H1 (cell line): Measurements from ENCODE around the gene FOXN1. TPM values are rescaled to one million over a fixed set of nuclear protein-coding genes. Genes with fewer than 3 reads are reported as not detected.

ENCODE experiments used
- CEBPB ChIP-seq: IDR thresholded peaks from 2 replicates; pipeline ENCODE4 v1.6.1; 2012; ENCODE audit warnings: low read depth, low read length
- FOSL1 ChIP-seq: IDR thresholded peaks from 2 replicates; pipeline ENCODE4 v1.6.1; 2011; ENCODE audit warnings: mild to moderate bottlenecking, low read depth, low read length, moderate library complexity; ENCODE audit not compliant: insufficient read depth
- PHF8 ChIP-seq: fragments of 200-600 bp; sonication (generic); conservative IDR thresholded peaks from 2 replicates; pipeline ENCODE4 v1.7.1; 2012; ENCODE audit warnings: low read depth, mild to moderate bottlenecking, inconsistent platforms, low read length, moderate library complexity
- SRF ChIP-seq: IDR thresholded peaks from 2 replicates; pipeline ENCODE4 v1.6.1; 2011; ENCODE audit warnings: mild to moderate bottlenecking, low read depth, low read length, moderate library complexity
- TAF1 ChIP-seq: IDR thresholded peaks from 2 replicates; pipeline ENCODE4 v1.6.1; 2011; ENCODE audit warnings: mild to moderate bottlenecking, low read depth, low read length
- polyA plus RNA-seq, 7 experiments: library from polyadenylated mRNA; depleted of rRNA in 3 of 7; stranded (reverse) in 5 of 7; unstranded in 2 of 7; fragments of >200 nt in 5 of 7; fragments of 200-250 nt in 2 of 7; gene quantifications; 1 replicate in 5 of 7; 2 replicates in 1 of 7; 4 replicates in 1 of 7; pipeline versions ENCODE4 v1.2.1 to v1.2.3, GENCODE V29; 2011 to 2013; ENCODE audit warnings: missing spikeins in 2 of 7, mixed read lengths in 2 of 7
- total RNA-seq: library from RNA; stranded (reverse); fragmentation: NEBNext Ultra II Directional; extraction: Animal tissue kit (Norgen Biotek cat#: 25700); gene quantifications from 2 replicates; pipeline ENCODE4 v1.2.1, GENCODE V29; 2021
- TF ChIP-seq, protein P1 (sequence below): IDR thresholded peaks from 2 replicates; pipeline ENCODE4 v1.6.1; 2012; ENCODE audit warnings: inconsistent platforms

The FOXN1 gene
- total and polyA plus RNA-seq, 2 of the 8 experiments (the other 6 are each of a cell fraction or from before 2014, with no cell fraction given): not detected

DNA sequence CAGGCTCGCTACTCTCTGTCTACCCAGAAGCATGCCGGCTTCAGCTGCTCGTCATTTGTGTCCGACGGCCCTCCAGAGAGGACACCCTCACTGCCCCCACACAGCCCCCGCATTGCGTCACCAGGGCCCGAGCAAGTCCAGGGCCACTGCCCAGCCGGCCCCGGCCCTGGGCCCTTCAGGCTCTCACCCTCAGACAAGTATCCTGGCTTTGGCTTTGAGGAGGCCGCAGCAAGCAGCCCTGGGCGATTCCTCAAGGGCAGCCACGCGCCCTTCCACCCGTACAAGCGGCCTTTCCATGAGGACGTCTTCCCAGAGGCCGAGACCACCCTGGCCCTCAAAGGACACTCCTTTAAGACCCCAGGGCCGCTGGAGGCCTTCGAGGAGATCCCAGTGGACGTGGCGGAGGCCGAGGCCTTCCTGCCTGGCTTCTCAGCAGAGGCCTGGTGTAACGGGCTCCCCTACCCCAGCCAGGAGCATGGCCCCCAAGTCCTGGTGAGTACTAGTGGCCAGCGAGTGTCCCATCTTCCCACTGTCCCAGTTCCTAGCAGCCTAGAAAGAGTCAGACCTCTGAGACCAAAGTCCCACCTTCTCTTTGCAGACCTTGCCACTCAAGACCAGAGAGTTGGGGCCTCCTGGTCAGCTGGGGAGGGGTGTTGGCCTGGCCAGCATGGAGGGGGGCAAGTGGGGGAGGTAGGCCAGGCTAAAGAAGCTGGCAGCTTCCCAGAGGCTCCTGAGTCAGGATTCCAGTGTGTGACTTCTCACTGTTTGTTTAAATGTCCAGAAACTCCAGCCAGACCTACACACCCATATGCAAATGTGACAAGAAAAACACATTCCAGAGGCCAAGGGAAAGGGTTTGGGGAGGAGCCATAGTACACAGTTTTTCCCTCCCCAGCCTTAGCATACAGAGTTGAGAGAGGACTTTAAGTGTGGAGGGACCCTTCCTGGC, 18.6 kb downstream of the FOXN1 start (continued):
- TF ChIP-seq, protein P1, sequence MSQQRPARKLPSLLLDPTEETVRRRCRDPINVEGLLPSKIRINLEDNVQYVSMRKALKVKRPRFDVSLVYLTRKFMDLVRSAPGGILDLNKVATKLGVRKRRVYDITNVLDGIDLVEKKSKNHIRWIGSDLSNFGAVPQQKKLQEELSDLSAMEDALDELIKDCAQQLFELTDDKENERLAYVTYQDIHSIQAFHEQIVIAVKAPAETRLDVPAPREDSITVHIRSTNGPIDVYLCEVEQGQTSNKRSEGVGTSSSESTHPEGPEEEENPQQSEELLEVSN: no peak
- TF ChIP-seq SRF (no peak), CEBPB (no peak), PHF8 (no peak), FOSL1 (no peak), TAF1 (no peak)
